CD4-positive, alpha-beta T cell treated with Interleukin-4 for 1 hour (primary cell): ENCODE results near the gene PRDX1.
"Not testable (repeated sequence)": the region's sequence is repeated elsewhere in the genome, so short reads cannot be mapped to it uniquely, and the experiment has no call there.

Experiments
- DNase-seq, 2 donors: peaks; one replicate each; pipeline ENCODE4 v3.0.0-alpha.2; 2020 to 2022

The PRDX1 gene

GRCh38 chr1:45503462-45504360, 18.0 kb downstream of the PRDX1 start:
- DNase-seq = no peak

GRCh38 chr1:45501505-45501859, 20.2 kb downstream of the PRDX1 start:
- no peak for DNase-seq

GRCh38 chr1:45499415-45499769, 22.3 kb downstream of the PRDX1 start:
- no peak for DNase-seq

GRCh38 chr1:45498279-45498678, 23.4 kb downstream of the PRDX1 start:
- no peak for DNase-seq

GRCh38 chr1:45493116-45493697, 28.5 kb downstream of the PRDX1 start:
- peak; percentile 54 to 70 for DNase-seq

- DNase-seq = no peak
Observed at GRCh38 chr1:45492691-45493090, 29.0 kb downstream of the PRDX1 start.

- no peak for DNase-seq
Observed at GRCh38 chr1:45491487-45492260, 30.0 kb downstream of the PRDX1 start.

- peak; percentile 99 to 100 for DNase-seq
Observed at GRCh38 chr1:45490626-45491486, 30.8 kb downstream of the PRDX1 start, which contains the start of gene TESK2. Gene TESK2, minus strand, starts transcription at chr1:45491163. Its CDS starts 33,378 bp downstream, at chr1:45457785.

GRCh38 chr1:45490121-45490625, 31.5 kb downstream of the PRDX1 start:
- DNase-seq = no peak

GRCh38 chr1:45489379-45489778, 32.3 kb downstream of the PRDX1 start:
- peak in 1 of 2 donors; percentile 14 for DNase-seq

- DNase-seq = no peak
Observed at GRCh38 chr1:45488666-45489377, 32.9 kb downstream of the PRDX1 start.

- no peak for DNase-seq
Observed at GRCh38 chr1:45485949-45486348, 35.7 kb downstream of the PRDX1 start.

GRCh38 chr1:45479039-45479748, 42.5 kb downstream of the PRDX1 start:
- no peak for DNase-seq

- no peak for DNase-seq
Observed at GRCh38 chr1:45478121-45478814, 43.4 kb downstream of the PRDX1 start.

GRCh38 chr1:45477646-45478045, 44.0 kb downstream of the PRDX1 start:
- no peak for DNase-seq

- DNase-seq = not testable (repeated sequence)
Observed at GRCh38 chr1:45474194-45474593, 47.5 kb downstream of the PRDX1 start.

- no peak for DNase-seq
Observed at GRCh38 chr1:45473302-45473701, 48.4 kb downstream of the PRDX1 start.

GRCh38 chr1:45470306-45470798, 51.3 kb downstream of the PRDX1 start:
- DNase-seq = no peak

GRCh38 chr1:45467353-45467752, 54.3 kb downstream of the PRDX1 start:
- DNase-seq = not testable (repeated sequence)

GRCh38 chr1:45465277-45465676, 56.4 kb downstream of the PRDX1 start:
- no peak for DNase-seq
